Thyroid gland (tissue), 4 donors: ENCODE results near the gene CPO.

Experiments
- POLR2A ChIP-seq, 2 donors: fragments of 450-650 bp; IDR thresholded peaks; one replicate each; pipeline ENCODE4 v1.6.1; 2017; ENCODE audit warnings: antibody characterized with exemption in 2 of 2, mild to moderate bottlenecking in 2 of 2, moderate library complexity in 1 of 2
- TF ChIP-seq, protein P1 (sequence below), 6 experiments: fragments of 200-600 bp in 3 of 6; fragments of 450-650 bp in 3 of 6; sonication (generic) in 3 of 6; IDR thresholded peaks; one replicate each; pipeline ENCODE4 v1.5.1; 2016 to 2019; ENCODE audit warnings: antibody characterized with exemption in 6 of 6, mild to moderate bottlenecking in 2 of 6, inconsistent platforms in 1 of 6, moderate library complexity in 1 of 6

- TF ChIP-seq, protein P1, sequence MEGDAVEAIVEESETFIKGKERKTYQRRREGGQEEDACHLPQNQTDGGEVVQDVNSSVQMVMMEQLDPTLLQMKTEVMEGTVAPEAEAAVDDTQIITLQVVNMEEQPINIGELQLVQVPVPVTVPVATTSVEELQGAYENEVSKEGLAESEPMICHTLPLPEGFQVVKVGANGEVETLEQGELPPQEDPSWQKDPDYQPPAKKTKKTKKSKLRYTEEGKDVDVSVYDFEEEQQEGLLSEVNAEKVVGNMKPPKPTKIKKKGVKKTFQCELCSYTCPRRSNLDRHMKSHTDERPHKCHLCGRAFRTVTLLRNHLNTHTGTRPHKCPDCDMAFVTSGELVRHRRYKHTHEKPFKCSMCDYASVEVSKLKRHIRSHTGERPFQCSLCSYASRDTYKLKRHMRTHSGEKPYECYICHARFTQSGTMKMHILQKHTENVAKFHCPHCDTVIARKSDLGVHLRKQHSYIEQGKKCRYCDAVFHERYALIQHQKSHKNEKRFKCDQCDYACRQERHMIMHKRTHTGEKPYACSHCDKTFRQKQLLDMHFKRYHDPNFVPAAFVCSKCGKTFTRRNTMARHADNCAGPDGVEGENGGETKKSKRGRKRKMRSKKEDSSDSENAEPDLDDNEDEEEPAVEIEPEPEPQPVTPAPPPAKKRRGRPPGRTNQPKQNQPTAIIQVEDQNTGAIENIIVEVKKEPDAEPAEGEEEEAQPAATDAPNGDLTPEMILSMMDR (IDR thresholded peaks at IDR 0.05), result no peak
- no peak for TF ChIP-seq POLR2A (IDR thresholded peaks at IDR 0.05)
Observed at GRCh38 chr2:206996556-206997065, 57.3 kb downstream of the CPO start.
